ENCODE results near the gene C1QTNF5. TPM values are rescaled to one million over a fixed set of nuclear protein-coding genes. Genes with fewer than 3 reads are reported as not detected.
A peak's percentile ranks its signal among the peaks of the same experiment; 100 is the strongest.

Gene C1QTNF5
- total RNA-seq, 4 donors from 2014 or later: 12.5 to 55.2 (median 34.1) TPM

GRCh38 chr11:119320240-119320775, 20.4 kb downstream of the C1QTNF5 start:
- Histone ChIP-seq H3K27me3 (peaks cover 0 to 31% of the 10 kb centered on the region in 2 donors), H3K36me3 (no peaks in the 10 kb centered on the region), H3K9me3 (no peaks in the 10 kb centered on the region), H3K4me1 (peaks cover 0 to 83% (median 56%) of the 10 kb centered on the region in 4 donors), H3K27ac (peak overlapping the region; percentile 89 to 96 (median 93)), H3K4me3 (peak overlapping the region; percentile 40 to 53 (median 50))
- WGBS, 2 donors: 19 to 28% methylated on average over 13 to 17 of the region's 17 CpGs
- DNase-seq (ENCODE audit: low spot score in 2 of 2): no peak
- TF ChIP-seq CTCF (IDR thresholded peaks at IDR 0.05): no peak
- TF ChIP-seq POLR2A (IDR thresholded peaks at IDR 0.05): no peak
- TF ChIP-seq EP300 (IDR thresholded peaks at IDR 0.05): no peak

GRCh38 chr11:119319700-119320239, 20.9 kb downstream of the C1QTNF5 start:
- H3K4me3 ChIP-seq: peak overlapping the region in 1 of 4 donors; percentile 53
- WGBS, 2 donors: 36 to 38% methylated on average over 11 of the region's 11 CpGs
- H3K27ac ChIP-seq: peak overlapping the region; percentile 89 to 96 (median 93)
- H3K4me1 ChIP-seq: peaks cover 0 to 89% (median 60%) of the 10 kb centered on the region in 4 donors
- H3K36me3 ChIP-seq: no peaks in the 10 kb centered on the region
- H3K27me3 ChIP-seq: peaks cover 0 to 31% of the 10 kb centered on the region in 2 donors
- TF ChIP-seq EP300 (IDR thresholded peaks at IDR 0.05): peak in 1 of 2 donors; percentile 9
- TF ChIP-seq CTCF (IDR thresholded peaks at IDR 0.05): no peak
- peak in 1 of 2 donors; percentile 13 for TF ChIP-seq POLR2A (IDR thresholded peaks at IDR 0.05)
- no peaks in the 10 kb centered on the region for H3K9me3 ChIP-seq
- DNase-seq (ENCODE audit: low spot score in 2 of 2): no peak

- H3K4me1 ChIP-seq: peaks cover 0 to 94% (median 60%) of the 10 kb centered on the region in 4 donors
- no peak overlapping the region for H3K4me3 ChIP-seq
- TF ChIP-seq POLR2A (IDR thresholded peaks at IDR 0.05) (no peak), CTCF (IDR thresholded peaks at IDR 0.05) (no peak), EP300 (IDR thresholded peaks at IDR 0.05) (no peak)
- no peak for DNase-seq (ENCODE audit: low spot score in 2 of 2)
- peaks cover 0 to 31% of the 10 kb centered on the region in 2 donors for H3K27me3 ChIP-seq
- WGBS, 2 donors: 54 to 69% methylated on average over 7 to 8 of the region's 8 CpGs
- peak overlapping the region; percentile 89 to 96 (median 93) for H3K27ac ChIP-seq
- H3K9me3 ChIP-seq: no peaks in the 10 kb centered on the region
- H3K36me3 ChIP-seq: no peaks in the 10 kb centered on the region
Measured at GRCh38 chr11:119319136-119319699, 21.5 kb downstream of the C1QTNF5 start.

- peaks cover 0 to 98% (median 60%) of the 10 kb centered on the region in 4 donors for H3K4me1 ChIP-seq
Measured at GRCh38 chr11:119318240-119319135, 22.2 kb downstream of the C1QTNF5 start.

GRCh38 chr11:119317592-119318239, 23.0 kb downstream of the C1QTNF5 start:
- H3K4me3 ChIP-seq: peak overlapping the region; percentile 60 to 71 (median 65)
- TF ChIP-seq EP300 (IDR thresholded peaks at IDR 0.05): peak in 1 of 2 donors; percentile 9
- no peak for TF ChIP-seq CTCF (IDR thresholded peaks at IDR 0.05)
- peak in 1 of 2 donors; percentile 36 for TF ChIP-seq POLR2A (IDR thresholded peaks at IDR 0.05)
- no peaks in the 10 kb centered on the region for H3K9me3 ChIP-seq
- H3K27me3 ChIP-seq: peaks cover 0 to 31% of the 10 kb centered on the region in 2 donors
- DNase-seq (ENCODE audit: low spot score in 2 of 2): no peak
- peaks cover 0 to 91% (median 60%) of the 10 kb centered on the region in 4 donors for H3K4me1 ChIP-seq
- 42 to 61% methylated on average over 6 to 10 of the region's 14 CpGs for WGBS, 2 donors
- H3K36me3 ChIP-seq: peaks cover 0 to 4% (median 0%) of the 10 kb centered on the region in 3 donors
- H3K27ac ChIP-seq: peak overlapping the region; percentile 89 to 96 (median 93)

More at GRCh38 chr11:119318240-119319135, 22.2 kb downstream of the C1QTNF5 start:
- DNase-seq (ENCODE audit: low spot score in 2 of 2): no peak
- Histone ChIP-seq H3K4me3 (no peak overlapping the region), H3K36me3 (no peaks in the 10 kb centered on the region), H3K27ac (peak overlapping the region; percentile 89 to 96 (median 93)), H3K9me3 (no peaks in the 10 kb centered on the region), H3K27me3 (peaks cover 0 to 31% of the 10 kb centered on the region in 2 donors)
- WGBS, 2 donors: 31 to 36% methylated on average over 21 to 22 of the region's 22 CpGs
- peak; percentile 11 to 54 for TF ChIP-seq EP300 (IDR thresholded peaks at IDR 0.05)
- TF ChIP-seq POLR2A (IDR thresholded peaks at IDR 0.05): no peak
